AG04449 (cell line): Measurements from ENCODE around the gene SMARCA4.
"Not testable (repeated sequence)": the region's sequence is repeated elsewhere in the genome, so short reads cannot be mapped to it uniquely, and the experiment has no call there.

Experiments used
- CTCF ChIA-PET: fragments of 350-600 bp; formaldehyde crosslinking; extraction: SDS; loops from one replicate; lab custom pipeline; 2021; ENCODE audit warnings: antibody characterized with exemption; lab: Yijun Ruan, JAX
- POLR2A ChIA-PET: fragments of 400-600, 350-600 bp; formaldehyde crosslinking; extraction: SDS; loops from one replicate; lab custom pipeline; 2020; ENCODE audit warnings: antibody characterized with exemption, inconsistent platforms; lab: Yijun Ruan, JAX
- DNase-seq: peaks from one replicate; pipeline ENCODE4 v3.0.0-alpha.2; 2010; ENCODE audit warnings: low read depth, low spot score
- H3K4me3 ChIP-seq: 2 replicates; pipeline ENCODE4 v1.5.1; 2011; ENCODE audit warnings: low read depth, mild to moderate bottlenecking, control low read depth, low read length
- CTCF ChIP-seq: IDR thresholded peaks from one replicate; pipeline ENCODE4 v1.5.1; 2011; ENCODE audit warnings: mild to moderate bottlenecking, moderate library complexity, low read length, control low read depth, inconsistent platforms; ENCODE audit not compliant: insufficient read depth; ENCODE audit errors: missing control alignments

Gene SMARCA4

GRCh38 chr19:10988380-10988779 is 27.6 kb downstream of the SMARCA4 start:
- no peak overlapping the region for H3K4me3 ChIP-seq
- TF ChIP-seq CTCF = no peak
- no peak for DNase-seq
- CTCF ChIA-PET = interaction anchor here (3.2 kb wide), 1 partner anchor 47 kb away, joined by 12 read pairs; no protein-coding TSS in a partner anchor
- POLR2A ChIA-PET = no interaction called here

- POLR2A ChIA-PET = no interaction called here
- H3K4me3 ChIP-seq = no peak overlapping the region
- TF ChIP-seq CTCF = no peak
- CTCF ChIA-PET = interaction anchor here (1.6 to 3.2 kb wide), 2 partner anchors 47 kb away, joined by 4 to 12 read pairs; no protein-coding TSS in a partner anchor
- DNase-seq = no peak
Observed at GRCh38 chr19:10988921-10989320, 28.1 kb downstream of the SMARCA4 start.

GRCh38 chr19:10991076-10991475 is 30.2 kb downstream of the SMARCA4 start:
- no peak overlapping the region for H3K4me3 ChIP-seq
- CTCF ChIA-PET = no interaction called here
- DNase-seq = no peak
- TF ChIP-seq CTCF = no peak
- POLR2A ChIA-PET = no interaction called here

- no peak for TF ChIP-seq CTCF
- no peak for DNase-seq
- ChIA-PET POLR2A (no interaction called here), CTCF (interaction anchor here (1.7 kb wide), 1 partner anchor 44 kb away, joined by 4 read pairs; no protein-coding TSS in a partner anchor)
- no peak overlapping the region for H3K4me3 ChIP-seq
Observed at GRCh38 chr19:10991521-10992081, 30.8 kb downstream of the SMARCA4 start.

- POLR2A ChIA-PET, H3K4me3 ChIP-seq, DNase-seq: not testable (repeated sequence)
- CTCF ChIA-PET = interaction anchor here (1.7 kb wide), 1 partner anchor 44 kb away, joined by 4 read pairs; no protein-coding TSS in a partner anchor
Observed at GRCh38 chr19:10992174-10992573, 31.3 kb downstream of the SMARCA4 start.

- CTCF ChIA-PET = interaction anchor here (1.0 kb wide), 1 partner anchor 130 kb away, joined by 6 read pairs; no protein-coding TSS in a partner anchor
- H3K4me3 ChIP-seq = no peak overlapping the region
- POLR2A ChIA-PET = no interaction called here
- no peak for TF ChIP-seq CTCF
- DNase-seq = no peak
Observed at GRCh38 chr19:10995926-10996600, 35.2 kb downstream of the SMARCA4 start.
